Measurements from ENCODE around the gene BRD7. TPM values are rescaled to one million over a fixed set of nuclear protein-coding genes. Genes with fewer than 3 reads are reported as not detected.

The BRD7 gene
- 10 to 100 TPM; 29.8 to 49.7 (median 45.3) TPM for total RNA-seq
- polyA plus RNA-seq: 10 to 100 TPM; 35.5 to 43.7 TPM
- long read RNA-seq, donor 1, full-length matches to known transcripts: 16 of 39 reads
- long read RNA-seq, donor 1, partial matches to known transcripts: 23 of 39 reads
- long read RNA-seq, donor 1, other reads (novel, unspliced or antisense): 0 of 39 reads
- long read RNA-seq, donor 2, full-length matches to known transcripts: 3 of 13 reads
- long read RNA-seq, donor 2, partial matches to known transcripts: 8 of 13 reads
- long read RNA-seq, donor 2, other reads (novel, unspliced or antisense): 2 of 13 reads
- long read RNA-seq, donor 3, full-length matches to known transcripts: 20 of 37 reads
- long read RNA-seq, donor 3, partial matches to known transcripts: 12 of 37 reads
- long read RNA-seq, donor 3, other reads (novel, unspliced or antisense): 5 of 37 reads

GRCh38 chr16:50368410-50369132 is at the start of gene BRD7:
TSS of gene BRD7 (minus strand) at chr16:50368988. CDS start at chr16:50368774, 214 bp downstream.
- DNase-seq (peak; percentile 54 to 85 (median 70)), ATAC-seq (peak; percentile 34 to 85 (median 68))
- 0 to 1% (median 1%) methylated on average over 45 to 109 of the region's 109 CpGs for WGBS, 4 donors
- intact Hi-C loops (cut with DNase I): loop anchor here in 5 of 10 donors (5.0 to 10.0 kb wide), 6 partner anchors 121 to 436 kb away; partner anchors contain the start of genes CNEP1R1 (in 4 of the 5) and TENT4B (in 1 of the 5)
- H3K9me3 ChIP-seq: no peaks in the 10 kb centered on the region
- peaks cover 0 to 36% (median 19%) of the 10 kb centered on the region in 9 donors for H3K36me3 ChIP-seq
- H3K4me1 ChIP-seq: peaks cover 7 to 48% (median 22%) of the 10 kb centered on the region in 12 donors
- H3K4me3 ChIP-seq: peak within 1 kb of the TSS; percentile 78 to 99 (median 96)
- TF ChIP-seq, protein P1, sequence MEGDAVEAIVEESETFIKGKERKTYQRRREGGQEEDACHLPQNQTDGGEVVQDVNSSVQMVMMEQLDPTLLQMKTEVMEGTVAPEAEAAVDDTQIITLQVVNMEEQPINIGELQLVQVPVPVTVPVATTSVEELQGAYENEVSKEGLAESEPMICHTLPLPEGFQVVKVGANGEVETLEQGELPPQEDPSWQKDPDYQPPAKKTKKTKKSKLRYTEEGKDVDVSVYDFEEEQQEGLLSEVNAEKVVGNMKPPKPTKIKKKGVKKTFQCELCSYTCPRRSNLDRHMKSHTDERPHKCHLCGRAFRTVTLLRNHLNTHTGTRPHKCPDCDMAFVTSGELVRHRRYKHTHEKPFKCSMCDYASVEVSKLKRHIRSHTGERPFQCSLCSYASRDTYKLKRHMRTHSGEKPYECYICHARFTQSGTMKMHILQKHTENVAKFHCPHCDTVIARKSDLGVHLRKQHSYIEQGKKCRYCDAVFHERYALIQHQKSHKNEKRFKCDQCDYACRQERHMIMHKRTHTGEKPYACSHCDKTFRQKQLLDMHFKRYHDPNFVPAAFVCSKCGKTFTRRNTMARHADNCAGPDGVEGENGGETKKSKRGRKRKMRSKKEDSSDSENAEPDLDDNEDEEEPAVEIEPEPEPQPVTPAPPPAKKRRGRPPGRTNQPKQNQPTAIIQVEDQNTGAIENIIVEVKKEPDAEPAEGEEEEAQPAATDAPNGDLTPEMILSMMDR (IDR thresholded peaks at IDR 0.05): peak in 10 of 12 donors; percentile 33 to 76 (median 60)
- no peak for TF ChIP-seq POLR2A (IDR thresholded peaks at IDR 0.05)
- H3K27ac ChIP-seq: peak within 1 kb of the TSS in 11 of 12 donors; percentile 39 to 82 (median 65)
- no peaks in the 10 kb centered on the region for H3K27me3 ChIP-seq

DNA sequence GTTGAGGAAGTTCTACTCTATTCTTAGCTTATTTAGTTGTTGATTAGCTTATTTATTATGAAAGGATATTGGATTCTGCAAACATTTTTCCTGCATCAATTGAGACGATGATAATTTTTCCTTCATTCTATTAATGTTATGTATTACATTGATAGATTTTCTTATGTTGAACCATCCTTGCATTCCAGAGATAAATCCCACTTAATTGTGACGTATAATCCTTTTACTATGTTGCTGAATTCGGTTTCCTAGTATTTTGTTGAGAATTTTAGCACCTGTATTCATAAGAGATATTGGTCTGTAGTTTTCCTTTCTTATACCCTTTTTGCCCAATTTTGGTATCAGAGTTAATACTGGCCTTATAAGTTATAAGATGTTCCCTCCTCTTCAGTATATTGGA is 47.6 kb upstream of the BRD7 start:
- Histone ChIP-seq H3K4me1 (no peaks in the 10 kb centered on the region), H3K36me3 (no peaks in the 10 kb centered on the region), H3K27me3 (peaks cover 0 to 2% (median 0%) of the 10 kb centered on the region in 9 donors), H3K27ac (no peak overlapping the region), H3K4me3 (no peak overlapping the region), H3K9me3 (peaks cover 0 to 64% (median 33%) of the 10 kb centered on the region in 12 donors)
- WGBS, 4 donors: 61 to 71% (median 63%) methylated on average over 3 of the region's 3 CpGs
- no peak for ATAC-seq
- no peak for DNase-seq
- intact Hi-C loops (cut with DNase I): no loop called here
- no peak for TF ChIP-seq POLR2A (IDR thresholded peaks at IDR 0.05)
- TF ChIP-seq, protein P1 (IDR thresholded peaks at IDR 0.05): no peak

- DNase-seq: no peak
- H3K4me1 ChIP-seq: no peaks in the 10 kb centered on the region
- H3K27ac ChIP-seq: no peak overlapping the region
- intact Hi-C loops (cut with DNase I): no loop called here
- H3K27me3 ChIP-seq: no peaks in the 10 kb centered on the region
- no peak for ATAC-seq
- H3K4me3 ChIP-seq: no peak overlapping the region
- TF ChIP-seq, protein P1 (IDR thresholded peaks at IDR 0.05): no peak
- no peak for TF ChIP-seq POLR2A (IDR thresholded peaks at IDR 0.05)
- H3K9me3 ChIP-seq: peaks cover 0 to 42% (median 23%) of the 10 kb centered on the region in 12 donors
- H3K36me3 ChIP-seq: no peaks in the 10 kb centered on the region
Measured at GRCh38 chr16:50414152-50414551, 45.4 kb upstream of the BRD7 start.

- Histone ChIP-seq H3K4me3 (no peak overlapping the region), H3K27ac (no peak overlapping the region), H3K36me3 (no peaks in the 10 kb centered on the region), H3K27me3 (peaks cover 0 to 2% (median 0%) of the 10 kb centered on the region in 9 donors), H3K9me3 (peaks cover 0 to 13% (median 3%) of the 10 kb centered on the region in 12 donors), H3K4me1 (no peaks in the 10 kb centered on the region)
- WGBS, 4 donors: 86 to 89% (median 88%) methylated on average over 2 of the region's 2 CpGs
- DNase-seq (no peak), ATAC-seq (no peak)
- intact Hi-C loops (cut with DNase I): no loop called here
- TF ChIP-seq POLR2A (IDR thresholded peaks at IDR 0.05): no peak
- TF ChIP-seq, protein P1 (IDR thresholded peaks at IDR 0.05): no peak
Measured at GRCh38 chr16:50411034-50411433, 42.2 kb upstream of the BRD7 start.

Measured in heart left ventricle (tissue), 16 donors.